Caco-2 (cell line): ENCODE results near the gene PMM2. TPM values are rescaled to one million over a fixed set of nuclear protein-coding genes. Genes with fewer than 3 reads are reported as not detected.

Experiments
- BruUV-seq: library from RNA; stranded (reverse); fragments of 400-500 nt; replicated peaks from 2 replicates; lab custom pipeline; 2021; lab: Mats Ljungman, UMichigan
- CTCF ChIA-PET: fragments of 300-600 bp; sonication (Branson Sonifier 250); formaldehyde crosslinking; loops from one replicate; lab custom pipeline; 2022; ENCODE audit warnings: antibody characterized with exemption; lab: Charles Lee
- POLR2A ChIA-PET: fragments of 300-600 bp; sonication (Branson Sonifier 250); formaldehyde crosslinking; loops from one replicate; lab custom pipeline; 2022; ENCODE audit warnings: antibody characterized with exemption; lab: Charles Lee
- DNase-seq, 2 experiments: peaks; one replicate each; pipeline versions ENCODE4 v3.0.0 to v3.0.0-alpha.2; 2020 to 2022
- H3K27me3 ChIP-seq: replicated peaks from 2 replicates; pipeline ENCODE4 v1.6.0; 2011; ENCODE audit warnings: low read length; ENCODE audit not compliant: control insufficient read depth, insufficient read depth
- H3K36me3 ChIP-seq: 2 replicates; pipeline ENCODE4 v1.5.1; 2011; ENCODE audit warnings: low read length; ENCODE audit not compliant: control insufficient read depth, insufficient read depth
- H3K4me1 ChIP-seq: fragments of 250-450 bp; sonication (Bioruptor Pico); 2 replicates; pipeline ENCODE4 v1.5.1; 2020; ENCODE audit warnings: mild to moderate bottlenecking
- H3K4me3 ChIP-seq: 2 replicates; pipeline ENCODE4 v1.5.1; 2011; ENCODE audit warnings: low read depth, mild to moderate bottlenecking, control low read depth, low read length
- H3K9me3 ChIP-seq: fragments of 250-450 bp; sonication (Bioruptor Pico); 2 replicates; pipeline ENCODE4 v1.5.1; 2020; ENCODE audit warnings: mild to moderate bottlenecking, moderate library complexity
- H3K27ac Mint-ChIP-seq: one replicate; pipeline ENCODE4 v1.8.0; 2022; ENCODE audit warnings: mixed read lengths; ENCODE audit not compliant: unreplicated experiment
- H3K27me3 Mint-ChIP-seq: one replicate; pipeline ENCODE4 v1.8.0; 2022; ENCODE audit warnings: mixed read lengths; ENCODE audit not compliant: insufficient read depth, unreplicated experiment
- H3K36me3 Mint-ChIP-seq: one replicate; pipeline ENCODE4 v1.8.0; 2022; ENCODE audit warnings: mild to moderate bottlenecking, mixed read lengths; ENCODE audit not compliant: insufficient read depth, unreplicated experiment
- H3K4me1 Mint-ChIP-seq: one replicate; pipeline ENCODE4 v1.8.0; 2022; ENCODE audit warnings: low read depth, mixed read lengths; ENCODE audit not compliant: unreplicated experiment
- H3K4me3 Mint-ChIP-seq: one replicate; pipeline ENCODE4 v1.8.0; 2022; ENCODE audit warnings: mild to moderate bottlenecking, moderate library complexity, mixed read lengths; ENCODE audit not compliant: unreplicated experiment
- H3K9me3 Mint-ChIP-seq: one replicate; pipeline ENCODE4 v1.8.0; 2022; ENCODE audit warnings: mixed read lengths; ENCODE audit not compliant: unreplicated experiment
- intact Hi-C: fragments of 100-400 bp; cut with micrococcal nuclease; formaldehyde crosslinking; loops from one replicate; pipeline ENCODE4 v1.10.0; 2022; ENCODE audit not compliant: unreplicated experiment
- total RNA-seq: library from RNA; stranded (reverse); gene quantifications from 2 replicates; pipeline ENCODE4 v1.2.3, GENCODE V29; 2022
- TF ChIP-seq, protein P1 (sequence below), 2 experiments: fragments of 200-600 bp in 1 of 2; IDR thresholded peaks; 1 replicate in 1 of 2; 2 replicates in 1 of 2; pipeline versions ENCODE4 v1.5.1 to v1.8.0; 2011 to 2022; ENCODE audit warnings: antibody characterized with exemption in 1 of 2, control low read depth in 1 of 2, inconsistent platforms in 1 of 2, low read depth in 1 of 2, low read length in 1 of 2, mild to moderate bottlenecking in 1 of 2, moderate library complexity in 1 of 2; ENCODE audit not compliant: insufficient read depth in 1 of 2, severe bottlenecking in 1 of 2, unreplicated experiment in 1 of 2

The PMM2 gene
- total RNA-seq, 1 experiment from 2014 or later: 69.0 TPM

- intact Hi-C loops: no loop called here
- no peaks in the 10 kb centered on the region for H3K27me3 Mint-ChIP-seq
- no TSS peak for BruUV-seq
- no peaks in the 10 kb centered on the region for H3K27me3 ChIP-seq
- H3K36me3 Mint-ChIP-seq: peaks cover 82% of the 10 kb centered on the region
- no peak overlapping the region for H3K27ac Mint-ChIP-seq
- TF ChIP-seq, protein P1, sequence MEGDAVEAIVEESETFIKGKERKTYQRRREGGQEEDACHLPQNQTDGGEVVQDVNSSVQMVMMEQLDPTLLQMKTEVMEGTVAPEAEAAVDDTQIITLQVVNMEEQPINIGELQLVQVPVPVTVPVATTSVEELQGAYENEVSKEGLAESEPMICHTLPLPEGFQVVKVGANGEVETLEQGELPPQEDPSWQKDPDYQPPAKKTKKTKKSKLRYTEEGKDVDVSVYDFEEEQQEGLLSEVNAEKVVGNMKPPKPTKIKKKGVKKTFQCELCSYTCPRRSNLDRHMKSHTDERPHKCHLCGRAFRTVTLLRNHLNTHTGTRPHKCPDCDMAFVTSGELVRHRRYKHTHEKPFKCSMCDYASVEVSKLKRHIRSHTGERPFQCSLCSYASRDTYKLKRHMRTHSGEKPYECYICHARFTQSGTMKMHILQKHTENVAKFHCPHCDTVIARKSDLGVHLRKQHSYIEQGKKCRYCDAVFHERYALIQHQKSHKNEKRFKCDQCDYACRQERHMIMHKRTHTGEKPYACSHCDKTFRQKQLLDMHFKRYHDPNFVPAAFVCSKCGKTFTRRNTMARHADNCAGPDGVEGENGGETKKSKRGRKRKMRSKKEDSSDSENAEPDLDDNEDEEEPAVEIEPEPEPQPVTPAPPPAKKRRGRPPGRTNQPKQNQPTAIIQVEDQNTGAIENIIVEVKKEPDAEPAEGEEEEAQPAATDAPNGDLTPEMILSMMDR (IDR thresholded peaks at IDR 0.05; ENCODE audit: insufficient read depth in 1 of 2, low read depth in 1 of 2, low read length in 1 of 2, severe bottlenecking in 1 of 2, unreplicated experiment in 1 of 2): no peak
- H3K4me3 Mint-ChIP-seq: no peak overlapping the region
- no peaks in the 10 kb centered on the region for H3K9me3 Mint-ChIP-seq
- no peaks in the 10 kb centered on the region for H3K9me3 ChIP-seq
- no peak overlapping the region for H3K4me3 ChIP-seq
- peaks cover 3% of the 10 kb centered on the region for H3K36me3 ChIP-seq
- DNase-seq: no peak
- no peaks in the 10 kb centered on the region for H3K4me1 Mint-ChIP-seq
- ChIA-PET POLR2A (no interaction called here), CTCF (no interaction called here)
- H3K4me1 ChIP-seq: no peaks in the 10 kb centered on the region
These were observed 94.5 kb downstream of the PMM2 start for GRCh38 chr16:8892101-8892575.

GRCh38 chr16:8893426-8893825 is 95.8 kb downstream of the PMM2 start:
- no peaks in the 10 kb centered on the region for H3K9me3 Mint-ChIP-seq
- no peak overlapping the region for H3K4me3 Mint-ChIP-seq
- Histone ChIP-seq H3K36me3 (peaks cover 6% of the 10 kb centered on the region), H3K27me3 (no peaks in the 10 kb centered on the region), H3K9me3 (no peaks in the 10 kb centered on the region), H3K4me1 (no peaks in the 10 kb centered on the region), H3K4me3 (no peak overlapping the region)
- H3K36me3 Mint-ChIP-seq: peaks cover 79% of the 10 kb centered on the region
- ChIA-PET CTCF (interaction anchor here (1.4 kb wide), 1 partner anchor 115 kb away, joined by 5 read pairs; no protein-coding TSS in a partner anchor), POLR2A (no interaction called here)
- TSS peak; percentile 66 for BruUV-seq
- no peaks in the 10 kb centered on the region for H3K27me3 Mint-ChIP-seq
- no peak for DNase-seq
- intact Hi-C loops: no loop called here
- no peaks in the 10 kb centered on the region for H3K4me1 Mint-ChIP-seq
- no peak overlapping the region for H3K27ac Mint-ChIP-seq
- TF ChIP-seq, protein P1 (IDR thresholded peaks at IDR 0.05; ENCODE audit: insufficient read depth in 1 of 2, low read depth in 1 of 2, low read length in 1 of 2, severe bottlenecking in 1 of 2, unreplicated experiment in 1 of 2): no peak

DNA sequence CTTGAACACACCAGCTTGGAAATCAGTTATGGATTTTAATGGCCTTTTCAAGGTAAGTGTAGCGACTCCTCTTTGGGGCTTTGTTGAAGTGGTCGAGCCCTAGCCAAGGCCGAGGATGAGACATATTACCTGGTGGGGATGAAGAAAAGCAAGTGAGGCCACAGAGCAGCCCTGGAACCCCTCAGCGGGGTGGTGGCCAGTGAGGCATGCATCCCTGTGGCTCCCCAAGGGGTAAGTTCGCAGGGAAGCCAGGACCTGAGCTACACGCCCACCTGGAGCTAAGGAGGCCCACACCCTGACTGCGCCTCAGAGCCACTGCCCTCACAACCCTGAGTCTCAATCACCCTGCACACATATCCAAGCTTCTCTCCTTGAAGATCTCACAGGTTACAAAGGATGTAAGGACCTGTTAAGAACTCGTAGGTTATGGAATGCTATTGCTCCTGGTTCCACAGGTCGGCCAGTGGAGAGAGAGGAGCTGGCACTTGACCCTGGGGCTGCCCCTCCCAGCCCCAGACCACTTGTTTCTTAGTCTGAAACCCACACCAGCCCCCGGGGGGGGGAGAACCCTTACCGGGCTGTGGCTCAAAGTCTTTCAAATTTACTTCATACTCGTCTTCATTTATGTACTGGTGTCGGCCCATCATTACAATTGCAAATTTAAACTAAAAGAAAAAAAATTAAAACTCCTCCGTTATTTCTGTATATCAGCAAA is 96.5 kb downstream of the PMM2 start:
- no peak for DNase-seq
- no TSS peak for BruUV-seq
- ChIA-PET CTCF (interaction anchor here (1.4 kb wide), 1 partner anchor 115 kb away, joined by 5 read pairs; no protein-coding TSS in a partner anchor), POLR2A (no interaction called here)
- Mint-ChIP-seq H3K4me1 (no peaks in the 10 kb centered on the region), H3K36me3 (peaks cover 84% of the 10 kb centered on the region), H3K27ac (no peak overlapping the region), H3K9me3 (no peaks in the 10 kb centered on the region), H3K4me3 (no peak overlapping the region), H3K27me3 (no peaks in the 10 kb centered on the region)
- intact Hi-C loops: no loop called here
- Histone ChIP-seq H3K27me3 (no peaks in the 10 kb centered on the region), H3K4me1 (no peaks in the 10 kb centered on the region), H3K9me3 (no peaks in the 10 kb centered on the region), H3K4me3 (no peak overlapping the region), H3K36me3 (peaks cover 7% of the 10 kb centered on the region)
- TF ChIP-seq, protein P1 (IDR thresholded peaks at IDR 0.05; ENCODE audit: insufficient read depth in 1 of 2, low read depth in 1 of 2, low read length in 1 of 2, severe bottlenecking in 1 of 2, unreplicated experiment in 1 of 2): no peak
